Suppressor macrophage treated with lipopolysaccharide for 4 hours (primary cell): ENCODE measurements around the gene IL1R1.
A peak's percentile ranks its signal among the peaks of the same experiment; 100 is the strongest.

Experiments used
- DNase-seq: peaks from one replicate; pipeline ENCODE4 v3.0.0-alpha.2; 2020

Gene IL1R1

GRCh38 chr2:102141011-102141943 is 1.3 kb upstream of the IL1R1 start:
- no peak for DNase-seq

GRCh38 chr2:102142829-102143449 is 393 bp downstream of the IL1R1 start:
- no peak for DNase-seq

GRCh38 chr2:102143450-102143985 is 972 bp downstream of the IL1R1 start:
- no peak for DNase-seq

GRCh38 chr2:102144128-102144527 is 1.6 kb downstream of the IL1R1 start:
- DNase-seq = no peak

GRCh38 chr2:102145107-102145506 is 2.6 kb downstream of the IL1R1 start:
- DNase-seq = no peak

- DNase-seq = no peak
Observed at GRCh38 chr2:102145934-102146333, 3.4 kb downstream of the IL1R1 start.

- DNase-seq = peak; percentile 78
Observed at GRCh38 chr2:102147935-102148334, 5.4 kb downstream of the IL1R1 start.

- DNase-seq = no peak
Observed at GRCh38 chr2:102149243-102149642, 6.7 kb downstream of the IL1R1 start.

GRCh38 chr2:102149644-102150455 is 7.3 kb downstream of the IL1R1 start:
- no peak for DNase-seq

- no peak for DNase-seq
Observed at GRCh38 chr2:102154364-102154763, 11.8 kb downstream of the IL1R1 start.

GRCh38 chr2:102154946-102155702 is 12.6 kb downstream of the IL1R1 start:
- DNase-seq = no peak

GRCh38 chr2:102155703-102156515 is 13.4 kb downstream of the IL1R1 start:
- DNase-seq = peak; percentile 79

- no peak for DNase-seq
Observed at GRCh38 chr2:102158011-102158755, 15.6 kb downstream of the IL1R1 start.

GRCh38 chr2:102159295-102159694 is 16.7 kb downstream of the IL1R1 start:
- peak; percentile 69 for DNase-seq

GRCh38 chr2:102166189-102166845 is 23.8 kb downstream of the IL1R1 start:
- DNase-seq = peak; percentile 63

GRCh38 chr2:102168026-102168771 is 25.7 kb downstream of the IL1R1 start:
- no peak for DNase-seq

GRCh38 chr2:102171946-102172345 is 29.4 kb downstream of the IL1R1 start:
- no peak for DNase-seq

GRCh38 chr2:102172745-102173144 is 30.2 kb downstream of the IL1R1 start:
- peak; percentile 34 for DNase-seq

- peak; percentile 29 for DNase-seq
Observed at GRCh38 chr2:102176172-102176571, 33.6 kb downstream of the IL1R1 start.
